K562 (cell line): ENCODE data around the gene ZNF541. TPM values are rescaled to one million over a fixed set of nuclear protein-coding genes. Genes with fewer than 3 reads are reported as not detected.

Experiments used
- ATAC-seq: fragments of 200-7000 bp; cut with Tn5 transposase; 3 replicates; pipeline ENCODE4 v1.9.1; 2020; ENCODE audit warnings: moderate library complexity
- BruUV-seq: library from RNA; stranded (reverse); fragments of 400-500 nt; replicated peaks from 2 replicates; lab custom pipeline; 2021; lab: Mats Ljungman, UMichigan
- CTCF ChIA-PET: fragments of 300-600 bp; formaldehyde crosslinking; extraction: SDS; loops from one replicate; lab custom pipeline; 2021; ENCODE audit warnings: low intra/inter-chr PET ratio; lab: Yijun Ruan, JAX
- POLR2A ChIA-PET: fragments of 300-600, 350-650 bp; sonication (Branson Sonifier 250); formaldehyde crosslinking; extraction: SDS; loops from one replicate; lab custom pipeline; 2021; ENCODE audit warnings: antibody characterized with exemption, inconsistent platforms; lab: Yijun Ruan, JAX
- DNase-seq, 4 experiments: peaks; one replicate each; pipeline versions ENCODE4 v3.0.0 to v3.0.0-alpha.2; 2011 to 2018; ENCODE audit warnings: low spot score in 3 of 4, mixed read lengths in 3 of 4; ENCODE audit errors: extremely low read depth in 1 of 4
- FAIRE-seq: peaks from 2 replicates; lab custom pipeline; 2011; peaks lifted over from hg19 to GRCh38; lab: Jason Lieb, UNC
- H2AFZ ChIP-seq: 2 replicates; pipeline ENCODE4 v1.6.0; 2011; ENCODE audit warnings: low read depth, low read length, control low read depth, inconsistent platforms
- H3K27ac ChIP-seq: fragments of 200-600 bp; 3 replicates; pipeline ENCODE4 v1.8.0; 2011; ENCODE audit warnings: low read depth, mild to moderate bottlenecking, control low read depth, inconsistent platforms, low read length, moderate library complexity, mixed read lengths; ENCODE audit errors: extremely low read depth
- H3K27me3 ChIP-seq, 2 experiments: fragments of 300-600 bp in 1 of 2; 2 replicates in 1 of 2; 3 replicates in 1 of 2; pipeline versions ENCODE4 v1.6.0 to v1.8.0; 2011; ENCODE audit warnings: inconsistent platforms in 2 of 2, low read length in 2 of 2, mild to moderate bottlenecking in 1 of 2, mixed read lengths in 1 of 2, moderate library complexity in 1 of 2; ENCODE audit not compliant: control insufficient read depth in 2 of 2, insufficient read depth in 2 of 2
- H3K36me3 ChIP-seq: fragments of 300-600 bp; 3 replicates; pipeline ENCODE4 v1.8.0; 2011; ENCODE audit warnings: mild to moderate bottlenecking, low read length, inconsistent platforms; ENCODE audit not compliant: control insufficient read depth, insufficient read depth
- H3K4me1 ChIP-seq, 2 experiments: fragments of 200-600 bp in 1 of 2; replicated peaks in 1 of 2; 2 replicates in 1 of 2; 3 replicates in 1 of 2; pipeline versions ENCODE4 v1.5.1 to v1.8.0; 2011; ENCODE audit warnings: inconsistent platforms in 2 of 2, low read length in 2 of 2, mild to moderate bottlenecking in 1 of 2, mixed read lengths in 1 of 2, moderate library complexity in 1 of 2; ENCODE audit not compliant: control insufficient read depth in 2 of 2, insufficient read depth in 2 of 2
- H3K4me2 ChIP-seq: 2 replicates; pipeline ENCODE4 v1.6.1; 2011; ENCODE audit warnings: low read length, control low read depth, inconsistent platforms, mixed read lengths; ENCODE audit not compliant: insufficient read depth
- H3K4me3 ChIP-seq: fragments of 200-600 bp; sonication (generic), shearing (Covaris generic); 2 replicates; pipeline ENCODE4 v1.5.1; 2016; ENCODE audit warnings: control low read depth, inconsistent platforms
- H3K79me2 ChIP-seq: fragments of 200-600 bp; 3 replicates; pipeline ENCODE4 v1.8.0; 2011; ENCODE audit warnings: low read length, inconsistent platforms; ENCODE audit not compliant: control insufficient read depth, insufficient read depth
- H3K9ac ChIP-seq, 2 experiments: 2 replicates each; pipeline versions ENCODE4 v1.6.0 to v1.6.1; 2011; ENCODE audit warnings: low read depth in 2 of 2, low read length in 2 of 2, control low read depth in 1 of 2, inconsistent platforms in 1 of 2, mild to moderate bottlenecking in 1 of 2, mixed read lengths in 1 of 2; ENCODE audit not compliant: insufficient read depth in 1 of 2
- H3K9me1 ChIP-seq: one replicate; pipeline ENCODE4 v1.6.0; 2011; ENCODE audit warnings: inconsistent platforms, mild to moderate bottlenecking, low read length, moderate library complexity; ENCODE audit not compliant: control insufficient read depth, insufficient read depth
- H3K9me3 ChIP-seq: replicated peaks from 2 replicates; pipeline ENCODE4 v1.5.1; 2011; ENCODE audit warnings: low read depth, low read length, inconsistent platforms; ENCODE audit not compliant: control insufficient read depth, insufficient read depth
- H4K20me1 ChIP-seq: replicated peaks from 2 replicates; pipeline ENCODE4 v1.6.1; 2011; ENCODE audit warnings: low read length, inconsistent platforms, mixed read lengths; ENCODE audit not compliant: control insufficient read depth, insufficient read depth
- CBX2 ChIP-seq: fragments of 200-600 bp; sonication (generic); IDR thresholded peaks from one replicate; pipeline ENCODE4 v1.6.1; 2012; ENCODE audit warnings: mild to moderate bottlenecking, low read length, inconsistent platforms; ENCODE audit not compliant: insufficient read depth, poor library complexity, severe bottlenecking
- DIDO1 ChIP-seq: fragments of 450-650 bp; IDR thresholded peaks from 2 replicates; pipeline ENCODE4 v1.6.1; 2016; ENCODE audit warnings: low read depth, missing biosample characterization, missing genetic modification characterization
- GMEB1 ChIP-seq: fragments of 250-450 bp; sonication (Bioruptor Pico); IDR thresholded peaks from 2 replicates; pipeline ENCODE4 v1.4.0; 2020; ENCODE audit warnings: mild to moderate bottlenecking
- HMG20A ChIP-seq: fragments of 450-650 bp; formaldehyde crosslinking; conservative IDR thresholded peaks from 2 replicates; pipeline ENCODE4 v1.4.0; 2020; ENCODE audit warnings: mild to moderate bottlenecking, mixed read lengths
- MAX ChIP-seq: sonication (generic); formaldehyde crosslinking; IDR thresholded peaks from 2 replicates; pipeline ENCODE4 v1.9.0; 2022; ENCODE audit warnings: mild to moderate bottlenecking, missing genetic modification reagents
- MIER1 ChIP-seq: fragments of 450-650 bp; IDR thresholded peaks from 2 replicates; pipeline ENCODE4 v1.6.1; 2016; ENCODE audit warnings: antibody characterized with exemption, mild to moderate bottlenecking, low read depth
- RAD51 ChIP-seq: fragments of 450-650 bp; IDR thresholded peaks from 2 replicates; pipeline ENCODE4 v1.7.1; 2016; ENCODE audit warnings: low read depth, mild to moderate bottlenecking, borderline replicate concordance
- RBM14 ChIP-seq: fragments of 200-400 bp; formaldehyde crosslinking; IDR thresholded peaks from 2 replicates; pipeline ENCODE4 v1.6.1; 2018; ENCODE audit warnings: low read depth, mild to moderate bottlenecking, low read length, moderate library complexity, borderline replicate concordance; ENCODE audit not compliant: insufficient read depth
- SMARCB1 ChIP-seq: IDR thresholded peaks from 2 replicates; pipeline ENCODE4 v1.6.1; 2011; ENCODE audit warnings: improper control_type of control experiment, low read depth; ENCODE audit not compliant: insufficient read length
- SP1 ChIP-seq: sonication (generic); formaldehyde crosslinking; IDR thresholded peaks from 2 replicates; pipeline ENCODE4 v1.8.1; 2022; ENCODE audit warnings: mild to moderate bottlenecking, missing genetic modification reagents
- ZNF124 ChIP-seq: sonication (generic); formaldehyde crosslinking; IDR thresholded peaks from 2 replicates; pipeline ENCODE4 v1.8.1; 2022; ENCODE audit warnings: missing genetic modification reagents
- ZNF174 ChIP-seq: fragments of 250-450 bp; sonication (Bioruptor Pico); IDR thresholded peaks from 2 replicates; pipeline ENCODE4 v1.4.0; 2020; ENCODE audit warnings: mild to moderate bottlenecking
- ZNF263 ChIP-seq: sonication (generic); formaldehyde crosslinking; IDR thresholded peaks from 2 replicates; pipeline ENCODE4 v1.8.0; 2022; ENCODE audit warnings: mild to moderate bottlenecking, missing genetic modification reagents, borderline replicate concordance
- ZNF518B ChIP-seq: fragments of 250-450 bp; sonication (Bioruptor Pico); IDR thresholded peaks from 2 replicates; pipeline ENCODE4 v1.5.0; 2021; ENCODE audit warnings: mild to moderate bottlenecking, moderate library complexity
- ZNF644 ChIP-seq: fragments of 200-800 bp; sonication (Bioruptor generic); IDR thresholded peaks from 2 replicates; pipeline ENCODE4 v1.6.1; 2016; ENCODE audit warnings: low read depth, missing genetic modification characterization, missing compliant biosample characterization
- ZNF75A ChIP-seq: fragments of 450-650 bp; formaldehyde crosslinking; IDR thresholded peaks from 2 replicates; pipeline ENCODE4 v1.4.0; 2020; ENCODE audit warnings: mild to moderate bottlenecking
- WGBS: fragments of 100-300 bp; shearing (Covaris generic); methylation state at CpG from one replicate; pipeline ENCODE4 v1.1.6; 2016; ENCODE audit warnings: low coverage, mixed read lengths; ENCODE audit not compliant: insufficient coverage; ENCODE audit errors: missing lambda C conversion rate; 5-methylcytosine and 5-hydroxymethylcytosine counted together
- in situ Hi-C: fragments of 300-500 bp; cut with MboI; formaldehyde crosslinking; loops from 4 replicates; pipeline ENCODE4 v1.15.0; 2018; ENCODE audit warnings: inconsistent platforms, mixed read lengths
- intact Hi-C: fragments of 100-400 bp; cut with micrococcal nuclease; formaldehyde crosslinking; loops from 2 replicates; pipeline ENCODE4 v1.14.2; 2022
- polyA plus RNA-seq, 8 experiments: library from polyadenylated mRNA; depleted of rRNA in 4 of 8; stranded (reverse) in 5 of 8; unstranded in 3 of 8; fragments of >200 nt; fragmentation: Nextera tagmentation in 2 of 8; fragmentation: Illumina TruSeq in 1 of 8; extraction: Ambion mirVana in 2 of 8; extraction: Trizol in 1 of 8; gene quantifications; 2 replicates each; pipeline versions ENCODE4 v1.2.1 to v1.2.3, GENCODE V29; 2011 to 2014; ENCODE audit warnings: inconsistent platforms in 1 of 8, missing spikeins in 1 of 8
- total RNA-seq, 7 experiments: library from RNA; depleted of rRNA in 6 of 7; stranded (reverse); fragments of >200 nt in 6 of 7; fragmentation: Illumina TruSeq in 2 of 7; extraction: Trizol in 2 of 7; gene quantifications; 2 replicates each; pipeline versions ENCODE4 v1.2.1 to v1.2.3, GENCODE V29; 2011 to 2021; ENCODE audit warnings: low replicate concordance in 1 of 7

The ZNF541 gene
- total and polyA plus RNA-seq, 9 of the 15 experiments (the other 6 are each of a cell fraction or from before 2014, with no cell fraction given), result 0.04 to 0.11 (median 0.05) TPM; not detected in 1

- no peak for TF ChIP-seq GMEB1 (CRISPR knock-in tag)
- TF ChIP-seq RAD51, result no peak
- TF ChIP-seq ZNF263 (CRISPR knock-in tag), result no peak
- TF ChIP-seq SMARCB1, result no peak
- no peak for TF ChIP-seq HMG20A (CRISPR knock-in tag)
- no peak for TF ChIP-seq CBX2
- TF ChIP-seq ZNF644 (tag), result no peak
Observed at GRCh38 chr19:47569331-47569730, 3.6 kb downstream of the ZNF541 start (continued).

- DNase-seq (no peak), FAIRE-seq (no peak), ATAC-seq (no peak)
- H3K4me3 ChIP-seq, result no peak overlapping the region
- no TSS peak for BruUV-seq
- 30% methylated on average over 3 of the region's 3 CpGs for WGBS
- H3K4me1 ChIP-seq, result no peaks in the 10 kb centered on the region
- ChIA-PET CTCF (no interaction called here), POLR2A (no interaction called here)
- no peaks in the 10 kb centered on the region for H3K36me3 ChIP-seq
- intact Hi-C loops (no loop called here), in situ Hi-C loops (no loop called here)
- no peak overlapping the region for H3K27ac ChIP-seq
- no peak overlapping the region for H3K9ac ChIP-seq
- H3K9me3 ChIP-seq, result no peaks in the 10 kb centered on the region
- no peak overlapping the region for H2AFZ ChIP-seq
- H3K9me1 ChIP-seq, result no peaks in the 10 kb centered on the region
- H3K27me3 ChIP-seq, result peaks cover 14 to 19% of the 10 kb centered on the region in 2 experiments
- H3K79me2 ChIP-seq, result no peaks in the 10 kb centered on the region
- no peak overlapping the region for H3K4me2 ChIP-seq
- H4K20me1 ChIP-seq, result no peaks in the 10 kb centered on the region; the same call in 1 of the 2 replicates
- no peak for TF ChIP-seq DIDO1 (tag)
- no peak for TF ChIP-seq MIER1
- no peak for TF ChIP-seq MAX (CRISPR knock-in tag)
- TF ChIP-seq ZNF174 (CRISPR knock-in tag), result no peak
- TF ChIP-seq ZNF75A (CRISPR knock-in tag), result no peak
- no peak for TF ChIP-seq SP1 (CRISPR knock-in tag)
- TF ChIP-seq RBM14, result no peak
- no peak for TF ChIP-seq ZNF518B (CRISPR knock-in tag)
- TF ChIP-seq ZNF124 (CRISPR knock-in tag), result no peak
Observed at GRCh38 chr19:47564081-47564480, 8.9 kb downstream of the ZNF541 start.
